Measurements from ENCODE around the gene KRT34. TPM values are rescaled to one million over a fixed set of nuclear protein-coding genes. Genes with fewer than 3 reads are reported as not detected.

KRT34 gene
- total RNA-seq, 2 experiments from 2014 or later = not detected

- H3K4me3 ChIP-seq (ENCODE audit: low read length) = no peak overlapping the region
- POLR2A ChIA-PET = no interaction called here
- DNase-seq = no peak
- Mint-ChIP-seq H3K36me3 (ENCODE audit: low read depth) (no peaks in the 10 kb centered on the region), H3K4me3 (no peak overlapping the region), H3K27me3 (no peaks in the 10 kb centered on the region), H3K9me3 (no peaks in the 10 kb centered on the region), H3K4me1 (ENCODE audit: low read depth) (no peaks in the 10 kb centered on the region), H3K27ac (no peak overlapping the region)
- no peaks in the 10 kb centered on the region for H3K36me3 ChIP-seq (ENCODE audit: insufficient read depth, low read length)
- intact Hi-C loops (cut with DNase I, micrococcal nuclease) = no loop called here
- no peak for ATAC-seq (ENCODE audit: poor library complexity)
- CTCF ChIA-PET = interaction anchor here (1.2 kb wide), 1 partner anchor 23 kb away, joined by 3 read pairs; no protein-coding TSS in a partner anchor
- H3K4me1 ChIP-seq (ENCODE audit: insufficient read depth, low read length) = no peaks in the 10 kb centered on the region
- TF ChIP-seq CTCF (IDR thresholded peaks at IDR 0.05) = no peak
- H3K27me3 ChIP-seq (ENCODE audit: control insufficient read depth in 1 of 2, insufficient read depth in 2 of 2, low read length in 2 of 2) = no peaks in the 10 kb centered on the region
- H3K9me3 ChIP-seq (ENCODE audit: control insufficient read depth in 1 of 2, insufficient read depth in 1 of 2, low read length in 2 of 2) = peaks cover 0 to 5% of the 10 kb centered on the region in 2 experiments
- no peak overlapping the region for H3K27ac ChIP-seq (ENCODE audit: low read depth in 1 of 2, low read length in 2 of 2)
These were observed 38.0 kb upstream of the KRT34 start for GRCh38 chr17:41420134-41420533.

- Histone ChIP-seq H3K27me3 (ENCODE audit: control insufficient read depth in 1 of 2, insufficient read depth in 2 of 2, low read length in 2 of 2) (no peaks in the 10 kb centered on the region), H3K36me3 (ENCODE audit: insufficient read depth, low read length) (no peaks in the 10 kb centered on the region), H3K4me1 (ENCODE audit: insufficient read depth, low read length) (no peaks in the 10 kb centered on the region), H3K4me3 (ENCODE audit: low read length) (no peak overlapping the region), H3K9me3 (ENCODE audit: control insufficient read depth in 1 of 2, insufficient read depth in 1 of 2, low read length in 2 of 2) (peaks cover 0 to 5% of the 10 kb centered on the region in 2 experiments), H3K27ac (ENCODE audit: low read depth in 1 of 2, low read length in 2 of 2) (no peak overlapping the region)
- ChIA-PET POLR2A (no interaction called here), CTCF (interaction anchor here (1.2 kb wide), 1 partner anchor 24 kb away, joined by 3 read pairs; no protein-coding TSS in a partner anchor)
- Mint-ChIP-seq H3K27ac (no peak overlapping the region), H3K9me3 (no peaks in the 10 kb centered on the region), H3K4me1 (ENCODE audit: low read depth) (no peaks in the 10 kb centered on the region), H3K4me3 (no peak overlapping the region), H3K36me3 (ENCODE audit: low read depth) (no peaks in the 10 kb centered on the region), H3K27me3 (no peaks in the 10 kb centered on the region)
- no peak for TF ChIP-seq CTCF (IDR thresholded peaks at IDR 0.05)
- DNase-seq (peak in 3 of 14 experiments; percentile 14 to 28 (median 19)), ATAC-seq (ENCODE audit: poor library complexity) (no peak)
- intact Hi-C loops (cut with DNase I, micrococcal nuclease) = loop anchor here in 1 of 2 experiments (5.0 kb wide), 1 partner anchor 58 kb away; no protein-coding TSS in a partner anchor
These were observed 37.6 kb upstream of the KRT34 start for GRCh38 chr17:41419716-41420115.

GRCh38 chr17:41418116-41418860 is 36.2 kb upstream of the KRT34 start:
- no peak overlapping the region for H3K27ac ChIP-seq (ENCODE audit: low read depth in 1 of 2, low read length in 2 of 2)
- H3K27me3 ChIP-seq (ENCODE audit: control insufficient read depth in 1 of 2, insufficient read depth in 2 of 2, low read length in 2 of 2) = no peaks in the 10 kb centered on the region
- Mint-ChIP-seq H3K4me1 (ENCODE audit: low read depth) (no peaks in the 10 kb centered on the region), H3K36me3 (ENCODE audit: low read depth) (no peaks in the 10 kb centered on the region), H3K9me3 (no peaks in the 10 kb centered on the region), H3K4me3 (no peak overlapping the region), H3K27ac (no peak overlapping the region), H3K27me3 (no peaks in the 10 kb centered on the region)
- ATAC-seq (ENCODE audit: poor library complexity) = no peak
- H3K9me3 ChIP-seq (ENCODE audit: control insufficient read depth in 1 of 2, insufficient read depth in 1 of 2, low read length in 2 of 2) = no peaks in the 10 kb centered on the region
- no peaks in the 10 kb centered on the region for H3K36me3 ChIP-seq (ENCODE audit: insufficient read depth, low read length)
- no peak overlapping the region for H3K4me3 ChIP-seq (ENCODE audit: low read length)
- ChIA-PET POLR2A (interaction anchor here (0.6 kb wide), 1 partner anchor 394 kb away, joined by 3 read pairs; the partner anchor contains the start of gene FKBP10), CTCF (interaction anchor here (0.9 kb wide), 1 partner anchor 130 kb away, joined by 3 read pairs; no protein-coding TSS in a partner anchor)
- no peak for DNase-seq
- intact Hi-C loops (cut with DNase I, micrococcal nuclease) = loop anchor here in 1 of 2 experiments (5.0 kb wide), 1 partner anchor 59 kb away; no protein-coding TSS in a partner anchor
- TF ChIP-seq CTCF (IDR thresholded peaks at IDR 0.05) = no peak
- H3K4me1 ChIP-seq (ENCODE audit: insufficient read depth, low read length) = no peaks in the 10 kb centered on the region

Measured in CD4-positive, alpha-beta T cell (primary cell).